Heart right ventricle (tissue), 16 donors: Measurements from ENCODE around the gene SERBP1. TPM values are rescaled to one million over a fixed set of nuclear protein-coding genes. Genes with fewer than 3 reads are reported as not detected.
A peak's percentile ranks its signal among the peaks of the same experiment; 100 is the strongest.

Source experiments
- ATAC-seq, 8 donors: fragments of 200-7000 bp; cut with Tn5 transposase; one replicate each; pipeline ENCODE4 v1.9.1; 2020; ENCODE audit warnings: mild to moderate bottlenecking in 8 of 8, moderate library complexity in 8 of 8, moderate number of reproducible peaks in 1 of 8
- DNase-seq, 2 donors: peaks; one replicate each; pipeline ENCODE4 v3.0.0-alpha.2; 2020
- H3K27ac ChIP-seq, 10 donors: fragments of 200-600 bp; sonication (generic) in 2 of 10; one replicate each; pipeline versions ENCODE4 v1.5.0 to v1.8.0; 2020 to 2022; ENCODE audit warnings: mild to moderate bottlenecking in 3 of 10
- H3K27me3 ChIP-seq, 7 donors: fragments of 200-600 bp; one replicate each; pipeline ENCODE4 v1.8.0; 2021 to 2022; ENCODE audit warnings: mild to moderate bottlenecking in 2 of 7
- H3K36me3 ChIP-seq, 9 donors: fragments of 200-600 bp; sonication (generic) in 1 of 9; one replicate each; pipeline versions ENCODE4 v1.5.0 to v1.8.0; 2020 to 2022; ENCODE audit warnings: mild to moderate bottlenecking in 2 of 9
- H3K4me1 ChIP-seq, 9 donors: fragments of 200-600 bp; sonication (generic) in 1 of 9; one replicate each; pipeline versions ENCODE4 v1.5.0 to v1.8.0; 2020 to 2022; ENCODE audit warnings: mild to moderate bottlenecking in 4 of 9
- H3K4me3 ChIP-seq, 10 donors: fragments of 200-600 bp; sonication (generic) in 2 of 10; one replicate each; pipeline versions ENCODE4 v1.5.0 to v1.8.0; 2020 to 2022; ENCODE audit warnings: mild to moderate bottlenecking in 7 of 10, moderate library complexity in 2 of 10
- H3K9me3 ChIP-seq, 11 donors: fragments of 200-600 bp in 10 of 11; sonication (generic) in 2 of 11; one replicate each; pipeline versions ENCODE4 v1.5.0 to v1.8.0; 2013 to 2022; ENCODE audit warnings: mild to moderate bottlenecking in 2 of 11, control low read depth in 1 of 11, moderate library complexity in 1 of 11
- CTCF ChIP-seq, 9 donors: fragments of 200-600 bp; sonication (generic) in 2 of 9; IDR thresholded peaks; one replicate each; pipeline versions ENCODE4 v1.5.0 to v1.8.0; 2021 to 2022; ENCODE audit warnings: antibody characterized with exemption in 9 of 9, mild to moderate bottlenecking in 5 of 9, moderate library complexity in 1 of 9
- WGBS, 2 donors: extraction: QIAGEN DNeasy Blood & Tissue Kit; methylation state at CpG; one replicate each; pipeline ENCODE4 v1.1.7; 2013; ENCODE audit warnings: inconsistent platforms in 1 of 2; 5-methylcytosine and 5-hydroxymethylcytosine counted together
- intact Hi-C, 10 donors: fragments of 100-400 bp; cut with DNase I; formaldehyde crosslinking; loops; one replicate each; pipeline versions ENCODE4 v1.11.1 to v1.14.2; 2022
- polyA plus RNA-seq, 2 donors: library from polyadenylated mRNA; stranded (reverse); fragments of 200-250 nt; gene quantifications; one replicate each; pipeline ENCODE4 v1.2.3, GENCODE V29; 2013
- total RNA-seq, 10 donors: library from RNA; stranded (reverse); fragmentation: NEBNext Ultra II Directional in 3 of 10; extraction: Animal tissue kit (Norgen Biotek cat#: 25700) in 3 of 10; gene quantifications; one replicate each; pipeline versions ENCODE4 v1.2.1 to v1.2.4, GENCODE V29; 2021 to 2023
- donor health status: Arrhythmogenic right ventricular cardiomyopathy.
- donor health status: ischemic (EF 13 %, LVEDD 7.1; RV severe dilation, severe dysfunction).
- donor health status: healthy with polysubstance abuse.
- donor health status: DM: no; HTN: yes; CAD: no.
- donor health status: DM: no; HTN: no; CAD: no.
- donor health status: ischemic (EF 25% LVEDD 6.9; RV normal size, moderate dysfunction).
- donor health status: ischemic (EF 25% LVEDD 5.7; RV mildly dilated, moderate dysfunction).
- donor health status: healthy.
- donor health status: DM: yes; HTN: yes; CAD: no.
- donor health status: Ischemic cardiomyopathy.
- donor health status: ischemic (EF 35%, LVEDD 5.7; RV mildly dilated, moderate dysfunction).
- donor health status: nonischemic (EF 11% LVEDD 7.7; RV severe dilation, severe dysfunction).
- donor health status: DM: yes; HTN: yes; CAD: no.
- donor health status: PGD.
- donor health status: ischemic (EF 29% LVEDD 5.4; RV normal size, mild dysfunction).
- donor health status: nonischemic (EF 23%, LVEDD 6.1; RV moderate dilation, normal function).

SERBP1 gene
- total and polyA plus RNA-seq, 12 donors = 58.3 to 153 (median 136) TPM

DNA sequence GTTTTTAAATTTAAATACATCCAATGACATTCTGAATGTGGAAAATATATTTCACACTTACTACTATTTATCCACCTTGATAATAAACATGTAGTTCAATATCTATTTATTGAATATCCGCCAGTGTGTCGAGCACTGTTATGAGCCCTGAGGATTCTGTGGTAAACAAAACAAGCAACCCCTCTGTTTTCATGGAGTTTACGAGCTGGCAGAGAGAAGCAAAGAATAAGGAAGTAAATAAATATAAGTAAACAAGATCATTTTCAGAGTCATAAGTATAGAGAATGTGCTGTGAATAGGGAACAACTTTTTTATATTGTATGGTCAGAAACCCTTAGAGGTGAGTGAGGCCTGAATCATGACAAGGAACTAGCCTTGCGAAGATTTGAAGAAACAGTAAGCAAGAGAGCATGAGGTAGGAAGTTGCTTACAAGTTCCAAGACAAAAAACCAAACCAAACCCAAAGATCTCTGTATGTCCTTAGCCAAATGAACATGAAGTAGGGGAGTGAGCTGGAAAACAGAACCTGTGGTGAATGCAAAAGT, 6.4 kb upstream of the SERBP1 start:
- DNase-seq (no peak), ATAC-seq (no peak)
- WGBS, 2 donors = 96 to 97% methylated on average over 4 of the region's 4 CpGs
- Histone ChIP-seq H3K36me3 (no peaks in the 10 kb centered on the region), H3K27me3 (no peaks in the 10 kb centered on the region), H3K9me3 (no peaks in the 10 kb centered on the region), H3K4me1 (peaks cover 3 to 42% (median 24%) of the 10 kb centered on the region in 9 donors), H3K4me3 (no peak overlapping the region), H3K27ac (no peak overlapping the region)
- intact Hi-C loops = loop anchor here in 1 of 10 donors (10.0 kb wide), 1 partner anchor 48 kb away; no protein-coding TSS in a partner anchor
- no peak for TF ChIP-seq CTCF (IDR thresholded peaks at IDR 0.05)

GRCh38 chr1:67434491-67434890, 4.3 kb upstream of the SERBP1 start:
- TF ChIP-seq CTCF (IDR thresholded peaks at IDR 0.05) = no peak
- Histone ChIP-seq H3K36me3 (no peaks in the 10 kb centered on the region), H3K27ac (peak overlapping the region in 3 of 10 donors; percentile 27 to 61 (median 32)), H3K4me1 (peaks cover 0 to 32% (median 18%) of the 10 kb centered on the region in 9 donors), H3K27me3 (no peaks in the 10 kb centered on the region), H3K4me3 (no peak overlapping the region), H3K9me3 (no peaks in the 10 kb centered on the region)
- intact Hi-C loops = loop anchor here in 1 of 10 donors (10.0 kb wide), 1 partner anchor 50 kb away; no protein-coding TSS in a partner anchor
- DNase-seq (no peak), ATAC-seq (no peak)
- 67 to 81% methylated on average over 2 of the region's 2 CpGs for WGBS, 2 donors

DNA sequence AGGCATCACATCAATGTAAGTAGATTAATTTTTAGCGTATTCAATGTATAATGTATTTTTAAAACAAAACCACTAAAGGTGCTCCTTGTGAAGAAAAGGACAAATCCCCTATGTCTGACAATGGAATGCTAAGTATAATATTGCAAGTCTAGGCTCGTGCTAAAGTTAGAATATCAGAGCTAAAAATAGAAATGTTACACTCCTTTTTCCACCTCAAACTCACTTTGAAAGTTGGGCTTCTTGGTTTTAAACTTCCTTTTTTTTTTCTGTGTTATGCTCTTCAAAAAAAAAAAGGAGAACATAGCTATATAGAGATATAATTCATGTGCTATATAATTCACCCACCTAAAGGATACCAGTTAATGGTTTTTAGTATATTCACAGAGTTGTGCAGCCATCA, 3.6 kb upstream of the SERBP1 start:
- no peak for ATAC-seq
- no peak for TF ChIP-seq CTCF (IDR thresholded peaks at IDR 0.05)
- intact Hi-C loops = loop anchor here in 1 of 10 donors (10.0 kb wide), 1 partner anchor 51 kb away; no protein-coding TSS in a partner anchor

DNA sequence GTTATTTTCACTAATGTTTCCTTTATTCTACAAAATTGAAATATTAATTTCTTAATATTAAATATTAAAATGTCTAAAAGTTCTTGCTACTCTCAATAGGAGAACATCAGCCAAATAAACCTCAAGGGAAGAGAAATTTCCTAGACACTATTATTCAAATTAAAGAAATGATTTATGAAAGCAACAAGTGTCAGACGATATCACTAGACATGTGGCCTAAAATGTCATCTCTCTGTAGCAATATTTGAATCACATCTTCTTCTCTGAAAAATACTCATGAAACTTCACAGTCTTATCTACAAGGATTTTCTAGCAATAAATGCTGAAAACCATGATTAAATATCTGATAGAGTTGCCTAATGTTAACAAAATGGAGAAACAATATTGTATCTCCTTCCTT, 2.5 kb upstream of the SERBP1 start:
- no peak for DNase-seq
- H3K9me3 ChIP-seq = no peaks in the 10 kb centered on the region
- H3K36me3 ChIP-seq = no peaks in the 10 kb centered on the region
- intact Hi-C loops = loop anchor here in 1 of 10 donors (10.0 kb wide), 1 partner anchor 52 kb away; no protein-coding TSS in a partner anchor
- 55 to 69% methylated on average over 1 of the region's 1 CpG for WGBS, 2 donors
- H3K27ac ChIP-seq = peak overlapping the region in 4 of 10 donors; percentile 27 to 94 (median 53)
- no peaks in the 10 kb centered on the region for H3K27me3 ChIP-seq
- no peak for TF ChIP-seq CTCF (IDR thresholded peaks at IDR 0.05)
- peaks cover 0 to 43% (median 22%) of the 10 kb centered on the region in 9 donors for H3K4me1 ChIP-seq
- H3K4me3 ChIP-seq = no peak overlapping the region
- ATAC-seq = no peak

More for the DNA sequence above, 3.6 kb upstream of the SERBP1 start:
- peaks cover 0 to 32% (median 18%) of the 10 kb centered on the region in 9 donors for H3K4me1 ChIP-seq
- no peaks in the 10 kb centered on the region for H3K9me3 ChIP-seq
- no peaks in the 10 kb centered on the region for H3K27me3 ChIP-seq
- DNase-seq = no peak
- H3K27ac ChIP-seq = peak overlapping the region in 6 of 10 donors; percentile 17 to 61 (median 36)
- no peaks in the 10 kb centered on the region for H3K36me3 ChIP-seq
- H3K4me3 ChIP-seq = no peak overlapping the region
- WGBS, 2 donors = 37 to 51% methylated on average over 2 of the region's 2 CpGs
